GM18519 (cell line): ENCODE data around the gene CCDC171.
A peak's percentile ranks its signal among the peaks of the same experiment; 100 is the strongest.
"Not testable (repeated sequence)": the region's sequence is repeated elsewhere in the genome, so short reads cannot be mapped to it uniquely, and the experiment has no call there.

Experiments
- ATAC-seq: cut with Tn5 transposase; IDR thresholded peaks from one replicate; pipeline ENCODE4 v1.9.1; 2021; ENCODE audit warnings: mild to moderate bottlenecking, moderate library complexity; ENCODE audit not compliant: unreplicated experiment, low FRiP score

The CCDC171 gene

DNA sequence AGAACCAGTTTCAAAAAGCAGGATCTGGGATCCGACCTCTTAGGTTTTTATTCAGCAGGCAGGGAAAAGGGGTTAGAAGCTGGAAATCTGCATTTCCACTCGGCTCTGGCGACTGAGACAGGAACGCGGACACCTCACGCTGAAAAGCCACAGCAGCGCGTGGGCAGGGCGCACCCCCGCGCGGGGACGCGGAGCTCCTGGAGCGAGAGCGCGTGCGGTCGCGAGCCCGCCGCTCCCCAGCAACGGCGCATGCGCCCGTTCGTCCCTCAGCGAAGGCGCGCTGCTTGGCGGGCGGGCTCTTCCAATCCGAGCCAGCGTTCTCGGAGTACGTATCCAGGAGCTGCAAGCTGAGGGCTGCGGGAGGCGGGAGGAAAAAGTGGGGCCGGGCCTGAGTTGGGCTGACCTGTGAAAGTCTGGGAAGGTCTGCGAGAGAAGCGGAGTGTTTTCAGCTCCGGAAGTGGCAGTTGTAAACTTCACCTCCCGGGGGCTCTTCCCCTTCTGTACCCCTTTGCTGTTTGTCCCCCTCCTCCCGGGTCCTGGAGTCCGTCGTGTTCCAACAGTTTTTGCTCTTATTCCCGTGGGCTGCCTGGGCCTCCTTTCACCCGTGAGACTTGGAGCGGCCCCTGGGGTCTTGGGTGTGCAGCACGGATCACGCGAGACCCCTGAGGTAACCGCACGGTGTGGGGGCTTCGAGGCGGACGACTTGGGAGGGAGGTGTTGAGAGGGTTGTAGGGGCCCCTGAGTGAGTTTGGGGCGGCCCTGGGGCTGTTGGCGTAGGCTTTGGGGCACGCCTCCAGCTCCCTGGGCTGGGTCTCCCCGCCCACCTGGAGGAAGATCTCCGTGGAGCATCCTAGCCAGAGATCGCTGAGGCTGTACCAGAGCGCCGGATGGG, at the start of gene CCDC171:
Gene CCDC171, plus strand, starts transcription at position 408 of the 892 bp plus-strand sequence. CDS start 11,046 bp downstream, outside the sequence.
- peak; percentile 61 for ATAC-seq

DNA sequence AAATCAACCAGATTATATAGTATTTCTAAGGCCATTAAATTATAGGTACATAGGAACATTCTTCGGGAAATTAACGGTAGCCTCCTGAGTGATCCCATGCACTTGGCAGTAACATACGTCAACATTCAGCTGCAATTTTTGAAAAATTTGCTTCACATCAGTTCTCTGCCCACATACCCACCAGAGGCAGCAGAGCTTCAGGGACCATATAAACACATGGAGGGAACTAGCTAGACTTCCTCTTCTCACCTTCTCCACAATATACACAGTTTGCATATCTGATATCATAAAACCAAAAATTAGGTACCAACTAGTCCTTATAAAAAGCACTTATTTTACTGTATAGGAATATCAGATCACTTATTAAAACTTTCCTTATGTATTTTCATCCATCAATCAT, 46.9 kb upstream of the CCDC171 start:
- no peak for ATAC-seq

DNA sequence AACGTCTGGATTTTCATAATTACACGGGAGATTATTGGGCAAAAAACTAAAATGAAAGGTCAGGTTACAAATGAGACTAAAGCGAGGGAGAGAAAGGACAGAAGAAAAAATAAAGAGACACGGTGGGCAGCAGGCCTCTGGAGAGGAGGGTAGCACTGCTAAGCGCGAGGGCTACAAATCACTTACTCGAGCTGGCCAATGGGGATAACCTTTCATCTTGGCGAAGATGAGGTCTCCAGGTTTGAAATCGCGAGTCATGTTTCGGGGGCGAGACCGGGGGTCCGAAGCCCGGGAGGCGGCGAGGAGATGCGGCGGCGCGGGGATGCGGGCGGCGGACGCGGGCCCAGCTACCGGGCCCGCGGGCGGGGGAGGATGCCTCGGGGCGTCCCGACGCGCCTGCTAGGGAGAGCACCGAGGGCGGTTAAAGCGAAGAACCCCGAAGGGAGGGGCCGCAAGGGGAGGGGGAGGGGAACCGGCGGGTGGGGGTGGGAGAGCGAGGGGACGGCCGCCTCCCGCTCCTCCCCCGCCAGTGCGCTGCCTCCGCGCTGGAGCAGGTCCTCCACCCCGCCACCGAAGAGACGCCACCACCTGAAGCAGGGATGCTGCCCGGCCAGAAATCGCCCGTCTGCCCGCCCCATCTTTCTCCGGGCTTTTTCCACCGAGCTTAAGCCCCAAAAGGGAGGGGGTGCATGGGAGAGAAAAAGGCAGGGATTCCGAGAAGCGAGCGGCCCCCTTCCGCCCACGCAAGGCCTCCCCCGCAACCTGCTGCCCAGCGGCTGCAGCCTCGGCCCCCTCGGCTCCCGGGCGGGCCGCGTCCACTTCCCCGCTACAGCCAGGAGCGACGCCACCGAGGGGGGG, 42.7 kb upstream of the CCDC171 start:
- ATAC-seq: peak; percentile 11

DNA sequence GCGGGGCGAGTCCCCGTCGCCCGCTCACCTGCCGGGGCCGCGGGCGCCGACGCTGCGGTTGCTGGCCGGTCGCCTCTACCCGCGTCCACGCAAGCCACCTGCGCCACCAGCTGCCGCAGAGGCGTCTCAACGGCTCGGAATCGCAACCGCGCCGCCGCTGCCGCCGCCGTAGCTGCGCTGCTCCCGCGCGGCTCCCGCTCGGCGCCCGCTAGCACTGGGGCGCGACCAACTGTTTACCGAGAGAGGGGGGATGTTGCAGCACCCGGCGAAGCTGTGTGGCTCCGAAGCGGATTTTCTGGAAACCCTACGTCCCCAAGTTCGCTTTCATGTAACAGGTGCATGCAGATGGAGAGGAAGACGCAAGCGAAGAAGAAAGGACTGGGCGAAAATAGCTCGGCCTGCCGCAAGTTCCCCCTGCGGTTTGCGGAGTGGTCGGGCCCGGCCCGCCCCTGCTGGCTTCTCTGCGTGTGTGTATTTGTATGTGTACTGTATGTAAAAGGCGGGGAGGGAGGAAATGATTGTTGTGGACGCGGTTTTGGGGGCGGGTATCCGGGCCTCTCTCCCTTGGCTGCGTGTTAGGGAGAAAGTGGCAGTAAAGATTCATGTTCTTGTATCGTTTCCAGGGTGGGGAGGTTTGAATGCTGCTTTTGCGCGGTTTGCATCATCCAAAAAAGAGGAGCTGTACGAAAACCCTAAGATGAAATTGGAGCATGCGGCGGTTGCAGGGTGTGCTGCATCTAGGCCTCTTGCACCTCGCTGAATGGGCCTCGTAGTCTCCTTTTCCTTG, 41.9 kb upstream of the CCDC171 start, which contains the start of gene PSIP1:
Gene PSIP1, minus strand, starts transcription at position 182 of the 787 bp plus-strand sequence. CDS start 782 bp downstream, outside the sequence.
- peak; percentile 53 for ATAC-seq

DNA sequence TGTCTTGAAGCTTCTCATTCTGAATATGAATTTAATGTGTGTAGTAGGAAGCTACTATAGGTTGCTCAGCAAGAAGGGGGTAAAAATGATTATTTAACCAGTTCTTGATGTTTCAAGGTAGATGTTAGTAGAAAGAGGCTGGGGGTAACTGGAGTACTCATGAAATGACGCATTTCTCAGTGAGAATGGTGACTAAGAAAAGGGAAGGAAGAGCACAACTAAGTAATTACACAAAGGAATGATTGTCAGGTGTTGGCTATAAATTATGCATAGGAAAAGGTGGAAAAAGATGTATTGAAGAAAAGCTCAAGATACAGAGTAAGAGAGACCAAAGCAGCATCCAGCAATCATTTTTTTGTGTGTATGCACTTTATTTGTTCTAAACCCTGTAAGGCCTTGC, 40.6 kb upstream of the CCDC171 start:
- no peak for ATAC-seq

DNA sequence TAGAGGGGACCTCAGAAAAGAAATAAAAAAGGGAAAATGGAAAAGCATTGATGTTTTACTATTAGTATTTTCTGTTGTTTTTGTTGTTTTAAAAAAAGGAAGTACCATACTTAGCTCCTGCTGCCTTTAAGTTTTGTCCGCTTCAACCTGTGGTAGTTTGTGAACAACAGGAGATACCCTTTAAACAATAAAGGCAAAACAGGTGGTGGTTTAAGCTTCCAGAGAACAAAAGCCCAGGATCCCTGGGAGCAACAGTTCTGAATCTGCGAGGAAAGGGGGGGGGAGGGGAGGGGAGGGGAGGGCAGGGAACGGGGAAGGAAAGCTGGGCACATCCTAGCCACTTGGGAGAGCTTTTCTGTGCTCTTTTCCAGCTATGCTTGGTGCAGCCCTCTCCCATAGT, 40.0 kb upstream of the CCDC171 start:
- ATAC-seq: no peak

DNA sequence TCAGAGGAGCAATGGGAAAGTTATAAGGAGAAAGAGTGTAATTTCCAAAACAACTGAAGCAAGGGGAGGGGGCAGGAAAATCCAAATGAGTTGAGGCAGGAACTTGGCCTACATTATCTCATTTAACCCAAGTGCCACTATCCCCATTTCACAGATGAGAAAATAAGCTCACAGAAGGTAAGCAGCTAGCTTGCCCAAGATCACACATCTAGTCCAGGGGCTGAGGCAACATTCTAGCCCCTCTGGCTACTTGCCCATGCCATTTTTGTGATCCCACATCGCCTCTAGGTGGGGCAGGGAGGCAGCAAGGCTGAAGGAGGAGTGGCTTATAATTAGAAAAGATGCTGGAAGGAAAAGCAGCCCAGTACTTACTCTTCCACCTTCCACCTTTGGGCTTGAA, 39.5 kb upstream of the CCDC171 start:
- ATAC-seq: no peak

DNA sequence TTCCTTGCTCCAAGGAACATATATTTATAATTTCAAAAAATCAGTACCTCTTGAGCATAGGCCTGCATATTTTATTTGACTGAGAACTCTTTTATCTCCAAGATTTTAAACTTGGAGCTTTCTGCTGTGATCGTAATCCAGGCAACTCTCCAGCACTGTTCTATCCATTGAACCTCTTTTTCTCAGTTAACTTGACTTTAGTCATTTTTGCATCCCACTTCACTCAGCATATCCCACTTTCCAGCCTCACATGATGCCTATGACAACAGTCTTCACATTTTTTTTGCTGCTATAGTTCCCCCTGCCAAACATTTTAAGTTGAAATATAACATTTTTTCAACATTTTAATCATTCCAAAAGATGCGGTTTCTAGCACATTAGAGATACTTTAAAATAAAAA, 33.0 kb upstream of the CCDC171 start:
- ATAC-seq: no peak

DNA sequence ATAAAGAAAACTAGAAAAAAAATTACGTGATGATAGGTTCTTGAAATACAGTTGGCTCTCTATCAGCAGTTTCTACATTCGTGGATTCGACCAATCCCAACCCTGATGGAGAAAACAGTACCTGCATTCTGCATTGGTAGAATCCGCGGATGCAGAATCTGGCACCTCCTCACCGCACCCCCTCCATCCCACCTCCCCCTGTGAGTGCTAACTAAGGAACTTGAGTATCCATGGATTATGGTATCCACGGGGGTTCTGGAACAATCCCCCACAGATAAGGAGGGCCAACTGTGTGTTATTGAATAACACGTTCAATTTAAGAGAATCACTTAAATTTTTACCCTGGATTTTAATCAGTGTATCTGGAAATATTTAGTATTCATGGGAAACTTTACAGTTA, 31.6 kb upstream of the CCDC171 start:
- ATAC-seq: no peak

DNA sequence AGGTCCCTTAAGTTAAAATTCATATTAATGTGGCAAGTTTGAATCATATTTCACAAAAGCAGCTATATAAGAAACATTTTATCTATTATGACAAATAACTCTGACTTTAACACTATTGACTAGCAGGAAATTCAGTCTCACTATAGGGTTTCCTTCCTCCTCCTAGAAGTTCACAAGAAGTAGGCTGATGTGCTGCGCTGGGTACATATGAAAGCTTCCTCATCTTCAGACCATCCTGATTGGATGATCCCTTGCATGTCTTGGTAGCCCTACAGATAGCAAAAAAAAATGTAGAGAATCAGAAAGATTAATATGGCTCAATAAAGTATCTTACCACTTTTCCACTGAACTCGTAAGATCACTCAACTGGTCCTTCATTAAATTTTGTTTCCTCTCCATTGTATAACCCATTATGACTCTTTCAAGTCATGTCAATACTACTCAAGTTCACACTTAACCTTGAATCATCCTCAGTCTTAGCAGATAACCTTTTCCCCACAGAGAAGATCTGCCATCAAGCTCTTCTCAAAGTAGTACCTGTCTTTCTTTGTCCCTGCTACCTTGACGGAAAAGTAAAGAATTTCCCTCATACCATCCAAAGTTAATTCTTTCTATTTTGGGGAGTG, 30.6 kb upstream of the CCDC171 start:
- ATAC-seq: no peak

DNA sequence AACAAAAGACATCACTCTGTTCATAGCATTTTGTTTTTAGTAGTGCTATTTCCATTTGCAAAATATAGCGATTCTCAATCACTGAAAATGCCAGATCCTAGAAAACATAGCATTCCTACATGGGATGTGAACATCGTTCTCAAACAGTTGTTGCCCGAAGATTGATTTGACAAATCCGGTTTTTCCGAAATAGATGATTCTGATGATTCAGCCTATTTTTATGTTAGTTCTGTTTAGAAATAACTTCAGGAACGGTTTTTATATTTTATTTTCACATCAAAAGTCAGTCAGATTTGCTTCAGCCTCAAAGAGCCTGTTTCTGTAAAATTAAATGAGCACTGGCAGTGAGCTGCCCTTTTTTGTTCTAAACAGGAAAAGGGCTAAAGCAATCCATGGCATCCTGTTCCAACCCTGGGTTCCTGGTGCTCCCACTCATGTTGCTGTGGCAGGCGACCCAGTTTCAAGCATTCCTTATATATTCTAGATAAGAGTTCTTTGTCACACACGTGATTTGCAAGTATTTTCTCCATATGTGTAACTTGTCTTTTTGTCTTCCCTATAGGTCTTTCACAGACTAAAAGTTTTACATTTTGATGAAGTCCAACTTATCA, 27.9 kb upstream of the CCDC171 start:
- ATAC-seq: no peak

DNA sequence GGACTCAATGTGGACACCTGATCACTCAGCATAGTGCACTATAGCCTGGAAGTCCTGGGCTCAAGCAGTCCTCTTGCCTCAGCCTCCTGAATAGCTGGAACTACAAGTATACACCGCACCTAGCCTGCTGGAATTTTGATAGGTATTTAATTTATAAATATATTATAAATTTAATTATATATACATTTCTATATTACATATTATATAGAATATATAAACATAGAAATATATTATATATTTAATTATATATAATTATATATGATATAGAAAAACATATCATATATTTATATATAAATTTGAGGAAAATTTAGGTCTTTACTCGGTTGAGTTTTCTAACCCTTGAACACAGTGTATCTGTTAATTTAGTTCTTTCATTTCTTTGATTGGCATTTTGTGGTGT, 26.9 kb upstream of the CCDC171 start:
- no peak for ATAC-seq

DNA sequence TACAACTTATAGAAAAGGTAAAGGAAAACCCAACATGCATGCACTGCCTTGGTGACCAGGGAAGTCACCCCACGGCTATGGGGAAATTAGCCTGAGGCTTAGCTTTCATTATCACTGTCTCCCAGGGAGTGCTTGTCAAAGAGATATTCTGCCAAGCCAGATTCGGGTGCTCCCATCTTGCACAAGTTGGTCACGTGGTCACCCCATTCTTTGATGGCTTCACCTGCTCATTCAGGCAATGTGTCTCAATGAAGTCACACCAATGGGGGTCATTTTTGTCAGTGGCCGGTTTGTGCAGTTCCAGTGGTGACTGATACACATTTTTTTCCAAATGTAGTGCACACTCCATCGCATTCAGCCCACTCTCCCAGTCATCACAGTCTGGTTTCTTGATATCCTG, 25.8 kb upstream of the CCDC171 start:
- not testable (repeated sequence) for ATAC-seq

DNA sequence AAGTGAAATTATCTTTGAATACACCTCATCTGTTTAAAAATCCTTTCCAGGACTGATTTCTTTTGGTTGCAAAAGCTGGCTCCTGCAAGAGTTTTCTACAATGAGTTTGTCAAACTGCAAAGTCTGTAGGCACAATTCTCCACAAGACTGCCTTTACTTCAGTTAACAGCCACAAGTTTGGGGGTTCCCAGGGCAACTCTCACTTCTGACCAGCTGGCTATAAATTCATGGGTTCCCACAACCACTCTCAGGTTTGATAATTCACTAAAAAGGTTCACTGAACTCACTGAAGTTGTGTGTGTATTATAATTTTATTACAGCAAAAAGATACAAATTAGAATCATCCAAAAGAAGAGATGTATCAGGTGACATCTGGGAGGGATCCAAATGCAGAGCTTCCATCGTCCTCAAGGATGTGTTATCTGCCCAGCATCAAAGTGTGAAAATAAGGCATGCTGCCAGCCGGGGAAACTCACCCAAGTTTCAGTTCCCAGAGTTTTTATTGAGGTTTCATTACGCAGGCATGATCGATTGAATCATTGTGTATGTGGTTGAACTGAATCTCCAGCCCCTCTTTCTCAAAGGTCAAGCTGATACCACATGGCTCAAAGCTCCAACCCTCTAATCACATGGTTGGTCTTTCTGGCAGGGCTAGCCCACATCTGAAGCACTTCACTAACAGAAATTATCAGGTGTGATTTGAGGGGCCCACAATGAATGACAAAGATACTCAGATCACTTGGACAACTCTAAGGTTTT, 23.1 kb upstream of the CCDC171 start:
- peak; percentile 73 for ATAC-seq

DNA sequence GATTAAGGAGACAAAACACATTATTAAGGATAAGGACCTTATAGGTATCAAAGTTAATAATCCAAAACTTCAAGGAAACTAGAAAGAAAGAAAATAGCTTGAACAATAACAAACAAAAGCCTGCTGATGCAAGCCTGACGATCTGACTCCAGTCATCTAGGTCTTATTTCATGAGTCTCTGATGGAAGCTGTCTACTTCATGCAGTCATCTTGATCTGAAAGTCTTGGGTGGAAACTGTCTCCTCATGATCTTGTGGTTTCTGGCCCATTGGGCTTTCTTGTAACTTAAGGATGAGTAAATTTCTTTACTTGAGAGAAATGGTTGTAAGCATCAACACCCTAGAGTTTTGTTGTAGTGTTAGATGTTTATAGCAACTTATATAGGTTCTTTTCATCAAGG, 21.5 kb upstream of the CCDC171 start:
- ATAC-seq: peak; percentile 39

DNA sequence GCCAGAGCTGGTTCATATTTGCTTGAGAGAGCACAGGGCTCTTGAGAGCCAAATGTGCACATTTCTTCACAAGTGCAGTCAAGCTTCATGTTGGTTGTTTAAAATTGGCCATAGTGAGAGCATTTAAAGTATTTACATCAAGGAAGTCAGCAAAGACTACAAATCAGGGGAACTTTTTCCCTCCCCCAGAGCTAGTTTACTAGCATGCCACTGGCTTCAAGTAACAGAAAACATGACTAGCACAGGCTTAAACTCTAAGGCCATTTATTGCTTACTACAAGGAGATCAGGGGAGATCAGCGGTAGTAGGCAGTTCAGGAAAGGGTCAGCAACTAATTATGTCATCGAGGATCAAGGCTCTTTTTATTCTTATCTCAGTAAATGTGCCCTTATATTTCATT, 11.0 kb upstream of the CCDC171 start:
- peak; percentile 53 for ATAC-seq

DNA sequence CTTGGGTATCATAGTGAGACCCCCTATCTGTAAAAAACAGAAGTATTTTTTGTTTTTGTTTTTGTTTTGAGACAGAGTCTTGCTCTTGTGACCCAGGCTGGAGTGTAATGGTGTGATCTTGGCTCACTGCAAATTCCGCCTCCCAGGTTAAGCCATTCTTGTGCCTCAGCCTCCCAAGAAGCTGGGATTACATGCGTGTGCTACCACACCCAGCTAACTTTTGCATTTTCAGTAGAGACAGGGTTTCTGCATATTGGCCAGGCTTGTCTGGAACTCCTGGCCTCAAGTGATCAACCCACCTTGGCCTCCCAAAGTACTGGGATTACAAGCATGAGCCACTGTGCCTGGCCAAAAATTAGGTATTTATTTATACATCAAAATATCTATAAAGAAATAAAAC, 10.2 kb upstream of the CCDC171 start:
- no peak for ATAC-seq

DNA sequence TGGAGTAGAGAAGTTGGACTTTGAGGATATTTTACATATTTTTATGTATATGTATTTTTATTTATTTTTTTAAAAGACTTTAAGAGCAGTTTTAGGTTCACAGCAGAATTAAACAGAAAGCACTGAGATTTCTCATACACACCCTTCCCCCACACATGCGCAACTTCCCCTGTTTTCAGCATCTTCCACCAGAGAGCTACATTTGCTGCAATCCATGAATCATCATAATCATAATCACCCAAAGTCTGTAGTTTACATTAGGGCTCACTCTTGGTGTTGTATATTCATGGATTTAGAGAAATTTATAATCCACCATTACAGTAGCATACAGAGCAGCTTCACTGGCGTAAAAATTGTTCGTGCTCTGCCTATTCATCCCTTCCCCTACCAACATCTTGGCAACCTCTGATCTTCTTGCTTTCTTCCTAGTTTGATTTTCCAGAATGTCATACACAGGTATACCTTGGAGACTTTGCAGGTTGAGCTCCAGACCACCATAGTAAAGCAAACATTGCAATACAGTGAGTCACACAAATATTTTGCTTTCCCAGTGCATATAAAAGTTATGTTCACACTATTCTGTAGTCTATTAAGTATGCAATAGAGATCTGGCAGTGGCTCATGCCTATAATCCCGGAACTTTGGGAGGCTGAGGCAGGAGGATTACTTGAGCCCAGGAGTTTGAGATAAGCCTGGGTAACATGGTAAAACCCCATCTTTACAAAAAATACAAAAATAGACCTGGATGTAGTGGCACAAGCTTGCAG, 9.6 kb upstream of the CCDC171 start:
- no peak for ATAC-seq
